ENCODE results near the gene OCA2. TPM values are rescaled to one million over a fixed set of nuclear protein-coding genes. Genes with fewer than 3 reads are reported as not detected.

OCA2 gene
- total and polyA plus RNA-seq, 2 experiments from 2014 or later: 0.49 to 0.63 TPM

- Histone ChIP-seq H3K4me3 (no peak overlapping the region), H3K4me1 (ENCODE audit: low read depth) (no peaks in the 10 kb centered on the region)
These were observed 270.4 kb downstream of the OCA2 start for GRCh38 chr15:27828746-27829145.

GRCh38 chr15:27826902-27827714 is 272.0 kb downstream of the OCA2 start:
- H3K27ac ChIP-seq: no peak overlapping the region
- H3K4me1 ChIP-seq (ENCODE audit: low read depth): no peaks in the 10 kb centered on the region
- no peaks in the 10 kb centered on the region for H3K36me3 ChIP-seq
- H3K27me3 ChIP-seq: no peaks in the 10 kb centered on the region
- H3K4me3 ChIP-seq: no peak overlapping the region
- DNase-seq (ENCODE audit: low read depth in 1 of 2, low spot score in 1 of 2): peak in 1 of 2 donors; percentile 21
- no peak for TF ChIP-seq CTCF (IDR thresholded peaks at IDR 0.05; ENCODE audit: low read depth, low read length)
- no peaks in the 10 kb centered on the region for H3K9me3 ChIP-seq (ENCODE audit: low read depth)

More at GRCh38 chr15:27828746-27829145, 270.4 kb downstream of the OCA2 start:
- no peak for DNase-seq (ENCODE audit: low read depth in 1 of 2, low spot score in 1 of 2)
- TF ChIP-seq CTCF (IDR thresholded peaks at IDR 0.05; ENCODE audit: low read depth, low read length): no peak
- H3K27me3 ChIP-seq: no peaks in the 10 kb centered on the region
- no peaks in the 10 kb centered on the region for H3K36me3 ChIP-seq
- H3K9me3 ChIP-seq (ENCODE audit: low read depth): no peaks in the 10 kb centered on the region
- no peak overlapping the region for H3K27ac ChIP-seq

GRCh38 chr15:27826411-27826810 is 272.7 kb downstream of the OCA2 start:
- TF ChIP-seq CTCF (IDR thresholded peaks at IDR 0.05; ENCODE audit: low read depth, low read length): no peak
- H3K4me3 ChIP-seq: no peak overlapping the region
- no peak for DNase-seq (ENCODE audit: low read depth in 1 of 2, low spot score in 1 of 2)
- no peaks in the 10 kb centered on the region for H3K36me3 ChIP-seq
- no peaks in the 10 kb centered on the region for H3K9me3 ChIP-seq (ENCODE audit: low read depth)
- H3K27ac ChIP-seq: no peak overlapping the region
- no peaks in the 10 kb centered on the region for H3K27me3 ChIP-seq
- H3K4me1 ChIP-seq (ENCODE audit: low read depth): no peaks in the 10 kb centered on the region

- DNase-seq (ENCODE audit: low read depth in 1 of 2, low spot score in 1 of 2): no peak
- Histone ChIP-seq H3K9me3 (ENCODE audit: low read depth) (no peaks in the 10 kb centered on the region), H3K27me3 (no peaks in the 10 kb centered on the region), H3K4me1 (ENCODE audit: low read depth) (no peaks in the 10 kb centered on the region), H3K36me3 (no peaks in the 10 kb centered on the region), H3K4me3 (no peak overlapping the region), H3K27ac (no peak overlapping the region)
- no peak for TF ChIP-seq CTCF (IDR thresholded peaks at IDR 0.05; ENCODE audit: low read depth, low read length)
These were observed 274.2 kb downstream of the OCA2 start for GRCh38 chr15:27824841-27825422.

GRCh38 chr15:27821273-27821672 is 277.8 kb downstream of the OCA2 start:
- no peaks in the 10 kb centered on the region for H3K36me3 ChIP-seq
- TF ChIP-seq CTCF (IDR thresholded peaks at IDR 0.05; ENCODE audit: low read depth, low read length): no peak

More at GRCh38 chr15:27821273-27821672, 277.8 kb downstream of the OCA2 start:
- Histone ChIP-seq H3K27ac (no peak overlapping the region), H3K27me3 (no peaks in the 10 kb centered on the region), H3K4me3 (no peak overlapping the region), H3K4me1 (ENCODE audit: low read depth) (no peaks in the 10 kb centered on the region), H3K9me3 (ENCODE audit: low read depth) (no peaks in the 10 kb centered on the region)
- no peak for DNase-seq (ENCODE audit: low read depth in 1 of 2, low spot score in 1 of 2)

Measured in cardiac muscle cell (in vitro differentiated cells and primary cell).